DOHH2 (cell line): ENCODE results near the gene CENPP.

Source experiments
- H3F3A ChIP-seq: fragments of 200-600 bp; sonication (generic), shearing (Covaris generic); 2 replicates; pipeline ENCODE4 v1.6.0; 2016; ENCODE audit warnings: antibody characterized with exemption, mild to moderate bottlenecking; ENCODE audit not compliant: control insufficient read depth, insufficient read depth
- H3K27ac ChIP-seq: fragments of 200-600 bp; sonication (generic); 2 replicates; pipeline ENCODE4 v1.5.1; 2014; ENCODE audit warnings: low read depth, mild to moderate bottlenecking, low read length, moderate library complexity
- H3K27me3 ChIP-seq: fragments of 200-600 bp; sonication (generic); 2 replicates; pipeline ENCODE4 v1.6.1; 2014; ENCODE audit warnings: mild to moderate bottlenecking, low read length, mixed read lengths; ENCODE audit not compliant: control insufficient read depth
- H3K36me3 ChIP-seq: fragments of 200-600 bp; sonication (generic); 2 replicates; pipeline ENCODE4 v1.6.1; 2014; ENCODE audit warnings: mild to moderate bottlenecking, low read length, moderate library complexity, mixed read lengths; ENCODE audit not compliant: control insufficient read depth
- H3K4me1 ChIP-seq: fragments of 200-600 bp; sonication (generic); 2 replicates; pipeline ENCODE4 v1.6.1; 2014; ENCODE audit warnings: mild to moderate bottlenecking, low read length, mixed read lengths; ENCODE audit not compliant: control insufficient read depth
- H3K4me2 ChIP-seq: fragments of 200-600 bp; sonication (generic); 2 replicates; pipeline ENCODE4 v1.6.0; 2014; ENCODE audit warnings: mild to moderate bottlenecking, low read length, moderate library complexity
- H3K4me3 ChIP-seq: fragments of 200-600 bp; sonication (generic); 2 replicates; pipeline ENCODE4 v1.5.1; 2014; ENCODE audit warnings: mild to moderate bottlenecking, low read length, mixed read lengths
- H3K79me2 ChIP-seq: fragments of 200-600 bp; sonication (generic); 2 replicates; pipeline ENCODE4 v1.6.1; 2014; ENCODE audit warnings: mild to moderate bottlenecking, low read length, mixed read lengths; ENCODE audit not compliant: control insufficient read depth
- H3K9me2 ChIP-seq: fragments of 200-600 bp; sonication (generic); replicated peaks from 2 replicates; pipeline ENCODE4 v1.6.1; 2014; ENCODE audit warnings: mild to moderate bottlenecking, low read length, mixed read lengths; ENCODE audit not compliant: control insufficient read depth
- H3K9me3 ChIP-seq: fragments of 200-600 bp; sonication (generic); 2 replicates; pipeline ENCODE4 v1.6.1; 2014; ENCODE audit warnings: antibody characterized with exemption, low read length, mixed read lengths; ENCODE audit not compliant: control insufficient read depth, insufficient read depth
- H4K20me1 ChIP-seq: fragments of 200-600 bp; sonication (generic); 2 replicates; pipeline ENCODE4 v1.6.0; 2014; ENCODE audit warnings: low read depth, mild to moderate bottlenecking, antibody characterized with exemption, low read length, moderate library complexity; ENCODE audit not compliant: control insufficient read depth, insufficient read depth
- EZH2phosphoT487 ChIP-seq: fragments of 200-600 bp; sonication (generic); IDR thresholded peaks from 2 replicates; pipeline ENCODE4 v1.6.1; 2017; ENCODE audit warnings: borderline replicate concordance, mild to moderate bottlenecking, antibody characterized with exemption, low read length, moderate library complexity, mixed read lengths
- TF ChIP-seq, protein P1 (sequence below): fragments of 200-600 bp; sonication (generic); IDR thresholded peaks from one replicate; pipeline ENCODE4 v1.5.1; 2014; ENCODE audit warnings: antibody characterized with exemption, mild to moderate bottlenecking, low read depth, low read length; ENCODE audit not compliant: poor library complexity, severe bottlenecking

Gene CENPP

DNA sequence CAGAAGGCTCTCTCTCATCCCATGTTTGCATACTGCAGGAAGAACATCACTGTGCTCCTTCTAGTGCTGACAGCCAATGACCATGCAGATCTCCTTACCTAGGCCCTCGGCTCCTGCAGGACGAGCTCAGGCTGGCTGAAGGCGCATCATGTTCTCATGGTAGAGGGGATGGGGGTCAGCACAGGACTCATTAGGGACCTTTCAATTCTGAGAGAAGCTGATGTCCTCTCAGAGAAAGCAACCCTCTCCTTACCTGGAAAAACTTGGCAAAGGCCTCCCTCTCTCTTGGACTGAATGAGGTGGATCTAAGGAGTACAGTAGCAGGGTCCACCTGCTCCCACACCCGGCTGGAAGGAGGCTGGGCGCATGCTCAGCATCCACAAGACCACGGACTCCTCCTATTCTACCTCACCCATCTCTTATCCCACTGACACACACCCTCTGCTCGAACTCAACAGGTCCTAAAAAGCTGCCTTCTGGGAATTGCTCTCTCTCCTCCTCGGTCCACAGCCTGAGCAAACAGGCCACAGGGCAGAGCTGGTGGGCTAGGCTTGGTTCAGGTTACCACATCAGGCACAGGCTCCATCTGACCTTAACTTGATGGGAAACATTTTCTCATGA, 341.3 kb downstream of the CENPP start:
- peaks cover 5% of the 10 kb centered on the region; the same call in 1 of the 2 replicates for H3F3A ChIP-seq
- no peak for TF ChIP-seq EZH2phosphoT487
- TF ChIP-seq, protein P1, sequence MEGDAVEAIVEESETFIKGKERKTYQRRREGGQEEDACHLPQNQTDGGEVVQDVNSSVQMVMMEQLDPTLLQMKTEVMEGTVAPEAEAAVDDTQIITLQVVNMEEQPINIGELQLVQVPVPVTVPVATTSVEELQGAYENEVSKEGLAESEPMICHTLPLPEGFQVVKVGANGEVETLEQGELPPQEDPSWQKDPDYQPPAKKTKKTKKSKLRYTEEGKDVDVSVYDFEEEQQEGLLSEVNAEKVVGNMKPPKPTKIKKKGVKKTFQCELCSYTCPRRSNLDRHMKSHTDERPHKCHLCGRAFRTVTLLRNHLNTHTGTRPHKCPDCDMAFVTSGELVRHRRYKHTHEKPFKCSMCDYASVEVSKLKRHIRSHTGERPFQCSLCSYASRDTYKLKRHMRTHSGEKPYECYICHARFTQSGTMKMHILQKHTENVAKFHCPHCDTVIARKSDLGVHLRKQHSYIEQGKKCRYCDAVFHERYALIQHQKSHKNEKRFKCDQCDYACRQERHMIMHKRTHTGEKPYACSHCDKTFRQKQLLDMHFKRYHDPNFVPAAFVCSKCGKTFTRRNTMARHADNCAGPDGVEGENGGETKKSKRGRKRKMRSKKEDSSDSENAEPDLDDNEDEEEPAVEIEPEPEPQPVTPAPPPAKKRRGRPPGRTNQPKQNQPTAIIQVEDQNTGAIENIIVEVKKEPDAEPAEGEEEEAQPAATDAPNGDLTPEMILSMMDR, result no peak
- H3K9me3 ChIP-seq, result no peaks in the 10 kb centered on the region
- no peak overlapping the region for H3K4me2 ChIP-seq
- H3K4me3 ChIP-seq, result no peak overlapping the region
- H3K4me1 ChIP-seq, result peaks cover 29% of the 10 kb centered on the region
- H3K36me3 ChIP-seq, result peaks cover 22% of the 10 kb centered on the region
- H3K79me2 ChIP-seq, result peaks cover 90% of the 10 kb centered on the region
- H3K27me3 ChIP-seq, result no peaks in the 10 kb centered on the region
- H4K20me1 ChIP-seq, result peaks cover 10% of the 10 kb centered on the region; the same call in 1 of the 2 replicates
- no peaks in the 10 kb centered on the region for H3K9me2 ChIP-seq
- no peak overlapping the region for H3K27ac ChIP-seq

DNA sequence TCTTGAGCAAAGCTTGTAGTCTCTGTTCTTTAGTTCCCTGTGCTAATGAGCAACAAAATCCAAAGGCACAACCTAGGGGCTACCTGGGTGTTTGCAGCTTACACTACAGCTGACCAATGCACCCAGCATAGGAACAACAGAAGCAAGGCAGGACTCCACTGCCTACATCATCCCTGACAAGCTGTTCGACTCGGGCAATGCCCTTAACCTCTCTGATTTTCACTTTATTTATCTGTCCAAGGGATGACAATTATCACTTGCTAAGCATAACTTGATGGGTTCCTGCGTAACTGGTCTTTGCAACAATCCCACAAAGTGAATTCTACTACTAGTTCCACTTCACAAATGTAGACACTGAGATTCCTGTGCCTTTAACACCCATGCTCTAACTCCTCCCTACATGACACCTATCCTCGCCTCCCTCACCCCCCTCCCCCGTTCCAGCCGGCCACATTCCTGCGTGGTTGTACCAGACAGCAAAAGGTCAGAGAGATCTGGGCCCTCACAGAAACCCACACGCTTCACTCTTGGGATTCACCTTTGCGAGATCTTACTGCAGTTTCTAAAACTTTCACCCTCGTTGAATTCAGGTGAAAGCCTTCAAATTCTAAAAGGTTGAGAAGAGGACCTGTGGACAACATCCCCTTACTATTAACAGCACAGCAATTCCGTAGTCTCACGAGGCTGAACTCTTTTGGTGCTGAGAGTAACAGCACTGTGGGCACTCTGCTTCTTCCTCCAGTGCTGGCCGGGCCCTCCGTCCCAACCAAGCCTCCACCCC, 343.2 kb downstream of the CENPP start:
- TF ChIP-seq EZH2phosphoT487, result no peak
- TF ChIP-seq, protein P1, result no peak
- Histone ChIP-seq H3K27ac (no peak overlapping the region), H4K20me1 (peaks cover 10% of the 10 kb centered on the region; the same call in 1 of the 2 replicates), H3K36me3 (peaks cover 17% of the 10 kb centered on the region), H3K4me3 (peak overlapping the region; percentile 90), H3K4me1 (peaks cover 29% of the 10 kb centered on the region), H3K9me3 (no peaks in the 10 kb centered on the region), H3K27me3 (no peaks in the 10 kb centered on the region), H3K79me2 (peaks cover 70% of the 10 kb centered on the region), H3F3A (peaks cover 5% of the 10 kb centered on the region; the same call in 1 of the 2 replicates), H3K4me2 (peak overlapping the region; percentile 100), H3K9me2 (no peaks in the 10 kb centered on the region)

DNA sequence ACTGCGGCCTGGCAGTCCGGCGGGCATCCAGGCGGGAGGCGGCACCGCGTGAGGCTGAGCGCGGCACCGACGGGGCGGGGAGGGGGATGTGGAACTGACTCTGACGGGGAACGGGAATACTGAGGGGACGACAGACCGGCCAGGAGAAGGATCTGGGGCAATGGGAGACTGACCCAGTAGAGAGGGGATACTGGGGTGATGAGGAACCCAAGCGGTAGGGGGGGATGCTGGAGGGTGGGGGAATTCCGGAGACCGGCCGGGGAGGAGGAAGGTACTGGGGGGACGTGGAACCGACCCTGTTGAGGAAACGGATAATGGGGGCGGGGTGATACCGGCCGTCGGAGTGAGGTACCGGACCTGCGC, 343.8 kb downstream of the CENPP start:
- peaks cover 10% of the 10 kb centered on the region; the same call in 1 of the 2 replicates for H4K20me1 ChIP-seq
- peak overlapping the region; percentile 90 for H3K4me3 ChIP-seq
- peaks cover 65% of the 10 kb centered on the region for H3K79me2 ChIP-seq
- H3F3A ChIP-seq, result peaks cover 5% of the 10 kb centered on the region; the same call in 1 of the 2 replicates
- H3K9me3 ChIP-seq, result no peaks in the 10 kb centered on the region
- no peaks in the 10 kb centered on the region for H3K27me3 ChIP-seq
- no peak overlapping the region for H3K27ac ChIP-seq
- H3K9me2 ChIP-seq, result no peaks in the 10 kb centered on the region
- peaks cover 28% of the 10 kb centered on the region for H3K4me1 ChIP-seq
- peaks cover 17% of the 10 kb centered on the region for H3K36me3 ChIP-seq
- TF ChIP-seq, protein P1, result no peak
- no peak for TF ChIP-seq EZH2phosphoT487
- H3K4me2 ChIP-seq, result peak overlapping the region; percentile 100
